Erythroblast (primary cell): ENCODE data around the gene RTTN.

Experiments
- DNase-seq, 2 experiments: peaks; one replicate each; lab custom pipeline; 2025; lab: John Stamatoyannopoulos, UW
- GATA1 ChIP-seq: IDR thresholded peaks from 2 replicates; pipeline ENCODE4 v1.6.1; 2011; ENCODE audit warnings: low read depth, mild to moderate bottlenecking, control low read depth, low read length, moderate library complexity
- POLR2A ChIP-seq: IDR thresholded peaks from 2 replicates; pipeline ENCODE4 v1.6.1; 2011; ENCODE audit warnings: mild to moderate bottlenecking, low read length

The RTTN gene

DNA sequence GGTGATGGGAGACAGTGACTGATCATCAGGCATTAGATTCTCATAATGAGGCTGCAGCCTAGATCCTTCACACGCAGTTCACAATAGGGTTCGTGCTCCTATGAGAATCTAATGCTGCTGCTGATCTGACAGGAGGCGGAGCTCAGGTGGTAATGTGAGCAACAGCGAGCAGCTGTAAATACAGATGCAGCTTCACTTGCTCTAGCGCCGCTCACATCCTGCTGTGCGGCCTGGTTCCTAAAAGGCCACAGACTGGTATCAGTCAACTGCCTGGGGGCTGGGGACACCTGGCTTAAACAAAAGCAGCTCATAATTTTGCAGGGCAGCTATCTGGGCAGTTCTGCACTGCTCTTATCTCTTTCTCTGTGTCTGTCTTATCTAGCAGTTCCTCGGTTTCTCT, 237.4 kb downstream of the RTTN start:
- TF ChIP-seq GATA1 (no peak), POLR2A (no peak)
- no peak for DNase-seq

DNA sequence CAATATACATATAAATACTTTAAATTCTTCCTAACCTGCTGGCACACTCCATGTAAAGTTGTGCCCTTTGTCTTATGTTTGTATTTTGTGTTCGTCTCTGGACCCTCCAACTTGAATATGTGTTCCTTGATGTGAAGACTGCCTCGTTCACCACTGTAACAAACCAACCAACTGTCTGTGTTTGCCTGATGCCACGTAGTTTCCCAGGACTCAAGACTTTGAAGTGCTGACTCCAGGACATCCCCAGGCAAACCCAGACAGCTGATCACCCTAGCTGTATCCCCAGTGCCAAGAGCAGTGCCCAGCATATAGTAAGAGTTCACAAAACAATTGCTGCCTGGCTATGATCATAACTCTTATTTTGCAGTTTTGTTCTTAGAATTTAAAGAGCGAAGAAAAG, 242.3 kb downstream of the RTTN start:
- DNase-seq, result no peak

DNA sequence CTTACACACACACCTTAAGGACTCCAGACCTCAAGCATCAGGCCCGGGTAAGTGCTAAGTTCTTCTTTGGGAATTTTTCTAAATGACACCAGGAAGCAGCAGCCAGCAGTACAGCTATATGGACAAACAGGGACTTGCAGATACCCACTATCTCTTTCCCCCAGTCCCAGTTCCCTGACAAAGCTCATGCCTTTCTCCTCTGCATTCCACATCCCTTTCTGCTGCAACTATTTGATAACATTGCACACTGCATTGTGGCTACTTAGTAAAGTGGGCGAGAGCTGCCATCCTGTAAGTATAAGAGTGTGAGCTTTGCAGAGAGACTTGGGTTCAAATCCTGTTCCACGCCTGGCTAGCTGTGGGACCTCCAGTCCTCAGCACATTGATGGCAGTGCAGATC, 243.8 kb downstream of the RTTN start:
- peak; percentile 42 to 73 for DNase-seq
- no peak for TF ChIP-seq GATA1
- TF ChIP-seq POLR2A, result no peak

More for the DNA sequence above, 242.3 kb downstream of the RTTN start:
- no peak for TF ChIP-seq GATA1

DNA sequence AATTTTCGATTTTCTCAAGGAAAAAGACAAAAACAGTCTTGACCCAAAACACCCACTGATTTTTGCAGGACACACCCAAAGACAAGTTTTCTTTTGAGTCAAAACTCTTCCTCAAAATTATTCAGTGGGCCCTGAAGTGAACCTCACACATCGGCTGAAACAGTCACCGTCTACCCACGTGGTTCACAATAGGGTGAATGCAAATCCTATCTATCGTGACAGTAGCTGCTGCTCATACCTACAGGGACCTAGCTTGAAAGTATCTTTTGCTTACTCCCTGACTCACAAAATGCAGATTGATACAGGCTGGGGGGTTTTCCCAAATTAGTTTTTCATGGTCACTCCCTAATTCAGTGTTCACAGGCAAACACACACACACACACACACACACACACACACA, 247.1 kb downstream of the RTTN start:
- TF ChIP-seq POLR2A (no peak), GATA1 (no peak)
- no peak for DNase-seq

DNA sequence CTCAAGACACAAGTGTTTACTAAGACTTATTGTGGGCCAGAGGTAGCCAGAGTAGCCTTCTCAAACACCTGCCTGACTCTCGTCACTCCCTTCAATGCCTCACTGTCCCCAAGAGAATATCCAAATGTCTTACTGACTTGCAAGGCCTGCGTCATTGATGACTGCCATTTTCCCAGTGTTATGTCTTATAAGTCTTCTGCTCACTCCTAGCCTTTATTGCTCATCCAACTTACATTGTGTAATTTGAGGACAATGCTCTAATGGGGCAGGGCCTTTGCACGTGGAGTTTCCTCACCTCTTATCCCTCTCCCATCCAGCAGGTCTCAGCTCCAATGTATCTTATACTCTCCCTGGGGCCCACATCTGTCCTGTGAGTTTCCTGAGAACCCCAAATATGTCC, 247.7 kb downstream of the RTTN start:
- no peak for TF ChIP-seq GATA1

DNA sequence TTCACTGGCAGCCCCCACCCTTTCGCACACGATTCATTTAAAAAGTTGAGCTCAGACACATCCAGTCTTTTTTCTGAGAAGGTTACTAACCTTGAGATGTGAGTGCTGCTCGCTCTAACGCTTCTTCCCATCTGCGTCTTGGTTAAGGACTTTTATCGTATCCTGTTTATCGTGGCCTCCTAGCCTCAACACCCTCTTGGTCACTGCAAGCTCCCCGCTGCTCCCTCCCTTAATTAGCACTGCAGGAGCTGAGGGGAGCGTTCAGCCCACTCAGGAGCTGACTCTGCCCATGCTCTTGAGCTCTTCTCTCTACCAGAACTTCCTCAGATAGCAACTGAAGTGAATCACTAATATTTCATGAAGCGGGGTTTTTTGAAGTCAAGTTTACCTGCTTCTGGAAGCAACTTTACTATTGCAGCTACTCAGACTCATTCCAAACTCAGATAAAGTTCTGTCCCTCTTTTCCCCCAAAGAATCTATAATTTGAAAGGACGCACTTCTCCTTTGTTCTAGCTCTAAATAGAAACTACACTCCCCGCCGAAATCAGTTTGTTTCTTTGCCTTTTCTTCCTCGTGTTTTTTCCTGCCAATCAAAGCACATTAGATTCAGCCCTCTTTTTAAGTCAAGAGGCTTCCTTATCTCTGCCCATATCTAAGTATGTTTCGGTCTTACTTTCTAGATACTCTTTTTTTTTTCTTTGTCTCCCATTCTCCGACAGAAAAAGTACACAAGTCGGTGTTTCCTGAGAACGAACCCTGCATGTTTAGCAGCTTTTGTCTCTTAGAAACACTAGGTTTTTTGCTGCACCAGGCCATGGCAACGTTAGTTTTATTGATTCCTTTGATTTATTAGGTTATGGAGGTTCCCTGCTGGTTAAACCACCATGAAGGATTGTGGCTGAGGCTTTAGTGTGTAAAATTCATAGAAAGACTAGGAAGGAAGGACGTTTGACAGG, 248.5 kb downstream of the RTTN start:
- DNase-seq, result no peak
- TF ChIP-seq GATA1 (no peak), POLR2A (no peak)

More for the DNA sequence above, 247.7 kb downstream of the RTTN start:
- DNase-seq, result no peak

DNA sequence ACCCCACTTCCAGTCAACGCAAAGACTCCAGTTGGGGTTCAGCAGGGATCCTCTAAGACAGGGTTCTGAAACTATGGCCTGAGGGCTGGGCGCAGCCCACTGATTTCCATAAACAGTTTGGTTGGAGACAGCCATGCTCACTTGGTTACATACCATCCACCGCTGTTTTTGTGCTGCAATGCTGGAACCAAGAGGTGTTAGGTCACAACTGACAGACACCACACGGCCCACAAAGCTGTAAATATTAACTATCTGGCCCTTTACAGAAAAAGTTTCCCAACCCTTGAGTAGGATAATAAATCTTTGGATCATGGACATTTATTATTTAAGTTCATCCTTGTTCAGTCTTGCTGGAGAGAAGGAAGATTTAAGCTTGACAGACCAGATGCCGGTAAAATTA, 249.4 kb downstream of the RTTN start:
- DNase-seq, result no peak

DNA sequence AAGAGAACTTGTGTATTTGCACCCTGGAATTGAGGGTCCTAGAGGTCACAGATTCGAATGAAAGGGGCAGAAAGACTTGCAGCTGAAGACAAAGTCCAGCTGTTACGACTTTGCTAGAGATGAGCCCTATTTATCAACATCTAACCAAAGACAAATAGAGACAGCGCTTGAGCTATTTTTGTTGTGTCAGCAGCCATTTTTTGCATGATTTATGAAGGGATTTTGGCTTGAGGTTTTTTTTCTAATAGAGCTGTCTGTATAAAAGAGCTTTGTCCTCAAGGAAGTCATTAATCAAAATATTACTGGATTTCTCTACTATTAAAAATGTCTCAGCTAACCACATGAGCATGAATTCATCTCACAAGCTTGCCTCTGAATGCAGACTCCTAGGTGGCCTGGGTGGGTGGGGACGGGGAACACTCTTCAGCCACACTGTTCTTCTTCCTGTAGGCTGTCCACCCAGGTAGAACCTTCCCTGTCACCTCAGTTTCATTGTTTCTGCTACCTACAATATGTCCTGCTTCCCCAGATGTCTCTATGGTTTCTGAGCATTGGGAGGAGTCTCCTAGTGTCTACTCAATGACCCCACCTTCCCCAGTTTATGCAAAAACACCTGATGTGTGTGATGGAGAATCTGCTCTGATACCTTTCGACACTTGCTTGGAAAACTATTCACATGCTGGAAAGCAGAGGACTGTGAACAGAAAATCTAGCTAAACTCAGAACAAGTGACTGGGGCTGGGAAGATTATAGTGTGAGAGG, 250.6 kb downstream of the RTTN start:
- DNase-seq, result no peak
- no peak for TF ChIP-seq POLR2A
- no peak for TF ChIP-seq GATA1

More for the DNA sequence above, 249.4 kb downstream of the RTTN start:
- no peak for TF ChIP-seq GATA1
- no peak for TF ChIP-seq POLR2A

DNA sequence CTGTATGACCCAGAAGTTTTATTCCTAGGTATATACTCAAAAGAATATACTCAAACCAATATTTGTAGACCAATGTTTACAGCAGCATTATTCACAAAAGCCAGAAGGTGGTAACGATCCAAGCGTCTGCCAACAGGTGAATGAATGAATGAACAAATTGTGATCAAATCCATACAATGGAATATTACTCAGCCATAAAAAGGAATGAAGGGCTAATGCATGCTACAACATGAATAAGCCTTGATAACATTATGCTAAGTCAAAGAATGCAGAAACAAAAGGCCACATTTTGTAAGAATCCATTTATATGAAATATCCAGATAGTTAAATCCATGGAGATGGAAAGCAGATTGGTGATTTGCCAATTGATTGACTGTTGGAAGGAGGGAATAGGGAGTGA, 252.3 kb downstream of the RTTN start:
- TF ChIP-seq POLR2A, result no peak
- TF ChIP-seq GATA1, result no peak
- no peak for DNase-seq
